Activated CD4-positive, alpha-beta memory T cell treated with anti-CD3 and anti-CD28 coated beads, Interleukin-2, amount 10 ng/mL, durations not matched to agents 7 days and 5 days (primary cell): ENCODE results near the gene ZMAT5. TPM values are rescaled to one million over a fixed set of nuclear protein-coding genes. Genes with fewer than 3 reads are reported as not detected.

Experiments
- CTCF ChIA-PET: fragments of 350-600 bp; sonication (Branson Sonifier 250); formaldehyde crosslinking; loops from one replicate; lab custom pipeline; 2021; ENCODE audit warnings: antibody characterized with exemption, inconsistent platforms; lab: Charles Lee
- POLR2A ChIA-PET: fragments of 350-600 bp; sonication (Branson Sonifier 250); formaldehyde crosslinking; loops from one replicate; lab custom pipeline; 2021; ENCODE audit warnings: antibody characterized with exemption; lab: Charles Lee
- DNase-seq: peaks from one replicate; pipeline ENCODE4 v3.0.0-alpha.2; 2020
- H3K27ac Mint-ChIP-seq: one replicate; pipeline ENCODE4 v1.8.0; 2021; ENCODE audit warnings: mild to moderate bottlenecking, mixed read lengths
- H3K27me3 Mint-ChIP-seq: one replicate; pipeline ENCODE4 v1.8.0; 2021; ENCODE audit warnings: mixed read lengths
- H3K36me3 Mint-ChIP-seq: one replicate; pipeline ENCODE4 v1.8.0; 2021; ENCODE audit warnings: low read depth, mixed read lengths
- H3K4me1 Mint-ChIP-seq: one replicate; pipeline ENCODE4 v1.8.0; 2021; ENCODE audit warnings: mixed read lengths
- H3K4me3 Mint-ChIP-seq: one replicate; pipeline ENCODE4 v1.8.0; 2021; ENCODE audit warnings: mild to moderate bottlenecking, mixed read lengths
- H3K9me3 Mint-ChIP-seq: one replicate; pipeline ENCODE4 v1.8.0; 2021; ENCODE audit warnings: mixed read lengths
- total RNA-seq, 2 experiments: library from RNA; stranded (reverse); gene quantifications; one replicate each; pipeline ENCODE4 v1.2.3, GENCODE V29; 2021

ZMAT5 gene
- total RNA-seq, 2 experiments from 2014 or later, result 23.1 to 26.4 TPM

- Mint-ChIP-seq H3K27ac (no peak overlapping the region), H3K4me3 (no peak overlapping the region), H3K27me3 (no peaks in the 10 kb centered on the region), H3K9me3 (no peaks in the 10 kb centered on the region), H3K36me3 (no peaks in the 10 kb centered on the region), H3K4me1 (peaks cover 24% of the 10 kb centered on the region)
- ChIA-PET POLR2A (no interaction called here), CTCF (interaction anchor here (0.6 kb wide), 1 partner anchor 78 kb away, joined by 3 read pairs; no protein-coding TSS in a partner anchor)
- no peak for DNase-seq
These were observed 63.1 kb downstream of the ZMAT5 start for GRCh38 chr22:29703569-29704195.

- H3K27ac Mint-ChIP-seq, result no peak overlapping the region
- no peak overlapping the region for H3K4me3 Mint-ChIP-seq
- DNase-seq, result no peak
- peaks cover 24% of the 10 kb centered on the region for H3K4me1 Mint-ChIP-seq
- ChIA-PET CTCF (interaction anchor here (0.6 to 2.3 kb wide), 3 partner anchors 78 to 303 kb away, joined by 3 to 9 read pairs (median 6); no protein-coding TSS in a partner anchor), POLR2A (no interaction called here)
- no peaks in the 10 kb centered on the region for H3K27me3 Mint-ChIP-seq
- H3K9me3 Mint-ChIP-seq, result no peaks in the 10 kb centered on the region
- no peaks in the 10 kb centered on the region for H3K36me3 Mint-ChIP-seq
These were observed 63.8 kb downstream of the ZMAT5 start for GRCh38 chr22:29702931-29703501.

- Mint-ChIP-seq H3K27ac (peak overlapping the region; percentile 65), H3K4me1 (peaks cover 24% of the 10 kb centered on the region), H3K4me3 (no peak overlapping the region), H3K9me3 (no peaks in the 10 kb centered on the region), H3K36me3 (no peaks in the 10 kb centered on the region), H3K27me3 (no peaks in the 10 kb centered on the region)
- DNase-seq, result no peak
- ChIA-PET POLR2A (interaction anchor here (0.8 kb wide), 1 partner anchor 98 kb away, joined by 3 read pairs; no protein-coding TSS in a partner anchor), CTCF (interaction anchor here (0.7 to 2.3 kb wide), 14 partner anchors 9 to 620 kb away, joined by 3 to 16 read pairs (median 4); no protein-coding TSS in a partner anchor)
These were observed 64.5 kb downstream of the ZMAT5 start for GRCh38 chr22:29702000-29702930.

- peaks cover 4% of the 10 kb centered on the region for H3K36me3 Mint-ChIP-seq
- peak overlapping the region; percentile 65 for H3K27ac Mint-ChIP-seq
- H3K27me3 Mint-ChIP-seq, result no peaks in the 10 kb centered on the region
- H3K9me3 Mint-ChIP-seq, result no peaks in the 10 kb centered on the region
- peaks cover 24% of the 10 kb centered on the region for H3K4me1 Mint-ChIP-seq
- CTCF ChIA-PET, result interaction anchor here (0.7 to 2.3 kb wide), 16 partner anchors 10 to 621 kb away, joined by 3 to 16 read pairs (median 4); no protein-coding TSS in a partner anchor
- POLR2A ChIA-PET, result interaction anchor here (0.8 kb wide), 1 partner anchor 97 kb away, joined by 3 read pairs; no protein-coding TSS in a partner anchor
- H3K4me3 Mint-ChIP-seq, result no peak overlapping the region
- DNase-seq, result peak; percentile 50
These were observed 65.4 kb downstream of the ZMAT5 start for GRCh38 chr22:29701155-29701999.

- CTCF ChIA-PET, result interaction anchor here (1.0 to 2.3 kb wide), 11 partner anchors 11 to 388 kb away, joined by 3 to 16 read pairs (median 4); no protein-coding TSS in a partner anchor
- Mint-ChIP-seq H3K4me3 (no peak overlapping the region), H3K9me3 (no peaks in the 10 kb centered on the region), H3K27me3 (no peaks in the 10 kb centered on the region), H3K27ac (peak overlapping the region; percentile 65), H3K36me3 (peaks cover 5% of the 10 kb centered on the region), H3K4me1 (peaks cover 24% of the 10 kb centered on the region)
- DNase-seq, result no peak
- POLR2A ChIA-PET, result no interaction called here
These were observed 66.0 kb downstream of the ZMAT5 start for GRCh38 chr22:29700900-29701154.

- no peaks in the 10 kb centered on the region for H3K9me3 Mint-ChIP-seq
- ChIA-PET POLR2A (no interaction called here), CTCF (interaction anchor here (1.3 to 2.3 kb wide), 4 partner anchors 11 to 305 kb away, joined by 4 to 16 read pairs (median 8); no protein-coding TSS in a partner anchor)
- H3K4me3 Mint-ChIP-seq, result no peak overlapping the region
- peaks cover 24% of the 10 kb centered on the region for H3K4me1 Mint-ChIP-seq
- H3K27me3 Mint-ChIP-seq, result no peaks in the 10 kb centered on the region
- DNase-seq, result no peak
- peaks cover 5% of the 10 kb centered on the region for H3K36me3 Mint-ChIP-seq
- H3K27ac Mint-ChIP-seq, result peak overlapping the region; percentile 65
These were observed 66.5 kb downstream of the ZMAT5 start for GRCh38 chr22:29700206-29700899.

- Mint-ChIP-seq H3K27ac (no peak overlapping the region), H3K27me3 (no peaks in the 10 kb centered on the region), H3K4me3 (no peak overlapping the region), H3K36me3 (peaks cover 7% of the 10 kb centered on the region), H3K4me1 (peaks cover 22% of the 10 kb centered on the region), H3K9me3 (no peaks in the 10 kb centered on the region)
- no peak for DNase-seq
- ChIA-PET POLR2A (no interaction called here), CTCF (interaction anchor here (0.7 to 1.0 kb wide), 2 partner anchors 8 to 73 kb away, joined by 3 read pairs; no protein-coding TSS in a partner anchor)
These were observed 68.8 kb downstream of the ZMAT5 start for GRCh38 chr22:29697853-29698598.

GRCh38 chr22:29695129-29695926 lies 71.5 kb downstream of the ZMAT5 start:
- Mint-ChIP-seq H3K36me3 (peaks cover 7% of the 10 kb centered on the region), H3K9me3 (no peaks in the 10 kb centered on the region), H3K27ac (no peak overlapping the region), H3K4me1 (peaks cover 4% of the 10 kb centered on the region), H3K4me3 (no peak overlapping the region), H3K27me3 (no peaks in the 10 kb centered on the region)
- ChIA-PET CTCF (interaction anchor here (1.1 kb wide), 1 partner anchor 10 kb away, joined by 3 read pairs; no protein-coding TSS in a partner anchor), POLR2A (no interaction called here)
- no peak for DNase-seq

GRCh38 chr22:29693671-29694070 lies 73.1 kb downstream of the ZMAT5 start:
- Mint-ChIP-seq H3K4me3 (no peak overlapping the region), H3K27ac (no peak overlapping the region), H3K9me3 (no peaks in the 10 kb centered on the region), H3K27me3 (no peaks in the 10 kb centered on the region), H3K4me1 (peaks cover 2% of the 10 kb centered on the region), H3K36me3 (peaks cover 7% of the 10 kb centered on the region)
- POLR2A ChIA-PET, result no interaction called here
- CTCF ChIA-PET, result interaction anchor here (0.6 kb wide), 1 partner anchor 288 kb away, joined by 4 read pairs; no protein-coding TSS in a partner anchor
- no peak for DNase-seq

- H3K9me3 Mint-ChIP-seq, result no peaks in the 10 kb centered on the region
- H3K27me3 Mint-ChIP-seq, result no peaks in the 10 kb centered on the region
- H3K4me1 Mint-ChIP-seq, result peaks cover 2% of the 10 kb centered on the region
- DNase-seq, result no peak
- H3K36me3 Mint-ChIP-seq, result peaks cover 10% of the 10 kb centered on the region
- CTCF ChIA-PET, result interaction anchor here (0.6 kb wide), 1 partner anchor 287 kb away, joined by 4 read pairs; no protein-coding TSS in a partner anchor
- POLR2A ChIA-PET, result no interaction called here
- H3K4me3 Mint-ChIP-seq, result no peak overlapping the region
- H3K27ac Mint-ChIP-seq, result no peak overlapping the region
These were observed 73.6 kb downstream of the ZMAT5 start for GRCh38 chr22:29693161-29693560.
